GM21717 (cell line): Measurements from ENCODE around the gene ADARB2.

ENCODE experiments used
- ATAC-seq: cut with Tn5 transposase; IDR thresholded peaks from one replicate; pipeline ENCODE4 v1.9.1; 2021; ENCODE audit warnings: mild to moderate bottlenecking, moderate library complexity; ENCODE audit not compliant: unreplicated experiment

ADARB2 gene

DNA sequence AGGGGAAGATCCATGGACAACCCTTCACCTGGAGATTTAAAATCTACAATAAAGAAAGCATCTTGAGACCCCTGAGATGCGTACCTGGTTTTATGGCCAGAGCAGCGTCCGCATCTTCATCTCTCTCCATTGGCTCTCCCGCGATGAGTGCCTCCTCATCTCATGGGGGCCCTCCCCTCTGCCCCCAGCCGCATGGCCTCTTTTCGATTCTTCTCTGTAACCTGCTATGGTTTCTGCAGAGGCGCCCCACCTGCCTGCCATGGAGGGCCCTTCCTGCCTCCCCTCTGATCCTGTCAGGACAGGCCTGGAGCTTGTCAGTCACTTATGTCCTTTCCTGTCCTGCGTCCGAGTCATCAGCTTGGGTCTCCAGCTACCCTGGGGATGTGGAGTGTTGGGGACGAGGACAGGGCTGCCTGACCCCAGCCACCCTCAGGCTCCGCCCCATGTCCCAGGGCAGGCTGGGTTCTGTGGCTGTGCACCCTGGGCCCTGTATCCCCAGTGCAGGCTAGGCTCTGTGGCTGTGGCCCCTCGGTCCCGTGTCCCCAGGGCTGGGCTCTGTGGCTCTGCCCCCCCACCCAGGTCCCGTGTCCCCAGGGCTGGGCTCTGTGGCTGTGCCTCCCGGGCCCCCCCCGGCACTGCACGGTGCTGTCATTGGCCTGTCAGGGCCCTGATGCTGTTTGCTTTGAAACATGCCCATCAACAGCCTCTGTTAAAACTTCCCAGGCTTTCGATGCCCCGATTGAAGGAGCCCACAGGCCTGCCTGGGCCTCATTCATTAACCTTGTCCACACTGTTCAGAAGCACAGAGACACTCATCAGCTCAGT is 581.3 kb downstream of the ADARB2 start:
- no peak for ATAC-seq

DNA sequence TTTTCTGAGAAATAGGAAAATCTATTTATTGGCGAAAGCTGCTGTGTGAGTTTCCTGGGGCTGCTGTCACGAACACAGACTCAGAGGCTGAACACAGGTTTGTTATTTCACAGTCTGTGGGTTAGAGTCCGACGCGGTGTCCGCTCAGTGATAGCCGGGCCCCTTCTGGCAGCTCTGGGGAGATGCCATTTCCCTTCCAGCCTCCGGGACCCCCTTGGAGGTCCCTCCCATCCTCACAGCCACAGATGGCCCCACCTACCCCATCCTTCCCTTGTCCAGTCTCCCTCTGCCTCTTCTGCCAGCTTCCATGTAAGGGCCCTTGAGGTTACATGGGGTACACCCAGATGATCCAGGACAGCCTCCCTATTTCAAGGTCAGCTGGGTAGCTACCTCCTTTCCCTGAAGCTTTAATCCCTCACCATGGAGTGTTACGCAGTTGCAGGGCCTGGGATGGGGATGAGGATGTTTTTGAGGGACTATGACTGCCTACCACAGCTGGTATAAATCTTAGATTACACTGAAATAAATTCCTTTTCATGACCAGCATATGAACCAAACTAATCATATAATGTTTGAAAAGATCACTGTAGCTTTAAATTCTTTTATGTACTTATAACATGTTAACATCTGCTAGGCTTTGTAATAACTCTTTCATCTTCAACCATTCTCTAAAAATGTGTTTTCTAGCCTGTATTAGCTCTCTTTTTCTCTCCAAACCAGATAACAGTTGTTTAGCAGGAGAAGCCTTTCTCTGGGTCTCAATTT is 582.6 kb downstream of the ADARB2 start:
- ATAC-seq, result no peak

DNA sequence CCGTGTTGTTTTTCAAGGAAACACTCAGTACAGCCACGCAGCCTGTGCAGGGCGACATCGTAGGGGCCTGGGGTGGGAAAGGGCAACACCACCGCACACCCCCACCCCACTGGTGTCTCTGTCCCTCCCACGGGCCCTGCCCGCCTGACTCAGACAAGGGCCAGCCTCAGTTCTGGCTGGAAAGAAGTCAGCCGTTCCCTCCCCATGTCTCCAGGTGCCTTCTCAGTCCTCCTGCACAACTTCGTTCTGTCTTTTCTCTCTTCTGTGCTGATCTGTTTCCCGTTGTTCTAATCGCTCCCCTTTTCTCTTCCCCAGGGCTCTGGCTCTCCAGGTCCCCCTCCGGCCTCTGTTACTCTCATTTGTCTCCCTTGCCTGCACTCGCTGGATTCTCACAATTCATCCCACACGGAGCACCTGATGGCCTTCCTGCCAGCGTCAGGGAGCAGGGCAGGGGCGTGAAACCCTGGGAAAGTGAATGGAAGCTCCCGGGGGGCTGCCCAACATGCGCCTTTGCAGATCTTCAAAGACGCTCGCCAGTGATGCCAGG is 583.4 kb downstream of the ADARB2 start:
- no peak for ATAC-seq

DNA sequence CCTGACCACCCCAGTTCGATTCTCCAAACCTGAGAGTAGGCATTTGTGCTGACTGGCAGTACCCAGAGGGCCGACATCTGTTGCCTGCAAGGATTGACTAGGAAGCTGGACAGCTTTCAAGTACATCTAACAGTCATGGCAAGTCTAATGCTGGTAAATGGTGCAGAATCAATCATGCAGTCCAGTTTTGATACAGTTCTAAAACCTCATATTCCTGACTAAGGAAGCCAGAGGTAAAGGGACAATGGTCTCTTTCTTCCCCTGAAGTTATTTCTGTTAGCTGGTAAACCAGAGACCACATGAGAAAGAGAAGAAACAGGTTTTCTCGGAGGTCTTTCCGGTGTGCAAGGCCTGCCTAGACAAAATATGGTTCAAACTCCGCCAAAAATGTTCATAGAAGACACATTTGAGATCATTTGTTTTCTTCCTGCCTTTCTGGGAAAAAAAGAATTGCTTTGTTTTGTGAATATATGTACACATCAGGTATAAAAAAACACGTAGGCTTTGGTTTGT is 584.0 kb downstream of the ADARB2 start:
- ATAC-seq, result no peak

DNA sequence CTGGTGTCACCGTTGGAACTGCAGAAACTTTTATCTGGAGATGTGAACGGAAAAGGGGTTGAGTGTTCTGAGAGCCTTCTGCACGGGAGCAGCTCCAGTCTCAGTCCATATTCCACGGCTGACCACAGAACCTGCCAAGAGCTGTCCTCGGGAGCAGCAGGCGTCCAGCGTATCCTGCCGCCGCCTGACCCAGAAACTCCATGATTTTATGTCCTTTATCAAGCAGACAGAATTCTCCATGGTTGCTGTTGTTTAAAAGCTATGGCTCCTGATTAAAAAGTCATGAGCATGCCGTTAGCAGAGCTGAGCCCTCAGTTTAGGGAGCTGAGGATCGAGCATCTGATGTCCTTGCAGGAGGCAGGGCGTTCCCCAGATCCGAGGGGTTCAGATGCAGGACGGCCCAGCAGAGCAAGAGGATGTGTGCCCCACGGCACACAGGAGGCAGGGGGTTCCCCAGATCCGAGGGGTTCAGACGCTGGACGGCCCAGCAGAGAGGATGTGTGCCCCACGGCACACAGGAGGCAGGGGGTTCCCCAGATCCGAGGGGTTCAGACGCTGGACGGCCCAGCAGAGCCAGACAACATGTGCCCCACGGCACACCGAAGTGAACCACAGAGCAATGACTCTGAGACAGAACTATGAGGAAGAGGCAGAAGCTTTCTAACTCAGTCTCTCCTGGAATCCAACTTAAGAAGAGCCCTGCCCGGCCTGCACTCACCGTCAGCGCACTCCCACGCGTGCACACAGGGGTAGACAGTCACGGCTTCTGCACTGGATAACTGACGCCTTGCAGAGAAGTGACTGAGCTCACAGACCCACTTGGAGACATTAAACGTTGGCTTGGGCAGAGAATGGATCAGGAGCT is 584.7 kb downstream of the ADARB2 start:
- no peak for ATAC-seq

DNA sequence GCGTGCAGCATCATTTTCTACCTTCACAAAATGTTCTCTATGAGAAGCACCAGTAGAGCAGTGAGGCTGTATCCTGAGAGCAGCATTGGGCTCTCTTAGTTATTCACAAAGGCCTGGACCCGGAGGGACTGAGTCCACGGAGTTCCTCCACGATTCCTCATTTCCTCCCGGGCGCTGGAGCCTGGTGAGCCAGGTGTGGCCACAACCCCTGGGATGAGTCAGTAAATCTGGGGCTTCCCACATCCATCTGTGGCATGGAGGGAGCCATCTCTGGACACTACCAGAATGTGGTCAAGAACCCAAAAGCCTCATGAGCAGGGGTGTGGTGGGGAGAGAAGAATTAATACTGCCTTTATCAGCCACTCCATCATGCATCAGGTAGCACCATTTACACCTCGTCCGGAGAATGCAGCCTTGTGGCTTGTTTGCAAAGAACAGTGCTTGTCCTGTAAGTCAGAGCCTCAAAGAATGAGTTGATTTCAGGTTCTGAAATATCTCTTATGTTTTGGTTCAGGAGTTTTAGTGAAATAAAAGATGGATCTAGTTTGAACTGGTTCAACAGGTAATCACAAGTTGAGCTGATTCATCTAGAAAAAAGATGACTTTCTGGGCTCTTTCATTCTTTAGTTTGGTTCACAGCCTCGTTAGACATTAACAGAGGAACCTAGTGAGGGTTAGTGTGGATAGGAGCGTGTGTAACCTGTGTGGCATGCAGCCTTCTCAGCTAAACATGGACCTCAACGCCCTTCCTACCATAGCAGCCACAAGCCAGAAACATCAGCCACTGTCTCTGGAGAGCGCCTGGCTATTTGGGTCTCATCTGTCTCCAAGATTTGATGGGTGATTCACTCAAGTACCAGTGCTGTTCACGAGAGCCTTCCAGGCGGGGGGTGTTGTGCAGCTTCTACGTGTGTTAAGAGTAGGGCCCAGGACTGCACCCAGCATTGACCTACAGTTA is 586.0 kb downstream of the ADARB2 start:
- ATAC-seq, result no peak

- ATAC-seq, result no peak
Observed at GRCh38 chr10:1150638-1150955, 586.7 kb downstream of the ADARB2 start.

- ATAC-seq, result no peak
Observed at GRCh38 chr10:1149793-1150637, 587.3 kb downstream of the ADARB2 start.

- ATAC-seq, result no peak
Observed at GRCh38 chr10:1148855-1149605, 588.3 kb downstream of the ADARB2 start.

- no peak for ATAC-seq
Observed at GRCh38 chr10:1147810-1148209, 589.5 kb downstream of the ADARB2 start.

GRCh38 chr10:1142596-1142995 is 594.7 kb downstream of the ADARB2 start:
- ATAC-seq, result no peak

DNA sequence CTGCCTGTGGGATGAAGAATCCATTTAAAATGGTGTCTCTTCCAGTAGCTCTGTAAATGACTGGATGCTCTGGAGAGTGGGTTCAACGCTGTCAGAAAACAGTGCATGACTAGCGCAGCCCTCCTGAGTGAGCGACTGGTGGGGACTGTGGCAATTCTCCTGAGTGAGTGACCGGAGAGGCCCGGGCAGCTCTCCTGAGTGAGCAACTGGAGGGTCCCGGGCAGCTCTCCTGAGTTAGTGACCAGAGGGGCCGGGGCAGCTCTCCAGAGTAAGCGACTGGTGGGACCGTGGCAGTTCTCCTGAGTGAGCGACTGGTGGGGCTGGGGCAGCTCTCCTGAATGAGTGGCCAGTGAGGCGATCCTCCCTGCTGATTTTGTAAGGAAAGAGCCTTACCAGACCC is 595.6 kb downstream of the ADARB2 start:
- no peak for ATAC-seq

GRCh38 chr10:1141261-1141660 is 596.1 kb downstream of the ADARB2 start:
- ATAC-seq, result no peak

DNA sequence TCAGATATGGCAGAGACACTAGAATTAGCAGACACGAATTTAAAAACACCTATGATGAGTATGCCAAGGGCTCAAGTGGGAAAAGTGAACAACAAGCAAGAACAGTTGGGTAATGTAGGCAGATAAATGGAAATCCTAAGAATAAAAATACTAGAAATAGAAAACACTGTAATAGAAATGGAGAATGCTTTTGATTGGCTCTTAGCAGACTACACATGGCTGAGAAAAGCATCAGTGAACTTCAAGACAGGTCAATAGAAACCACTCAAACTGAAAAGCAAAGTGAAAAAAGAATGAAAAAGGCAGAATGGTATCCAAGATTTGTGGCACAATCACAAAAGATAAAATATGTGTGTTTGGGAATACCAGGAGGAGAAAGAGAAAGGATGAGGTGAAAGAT is 598.8 kb downstream of the ADARB2 start:
- no peak for ATAC-seq

DNA sequence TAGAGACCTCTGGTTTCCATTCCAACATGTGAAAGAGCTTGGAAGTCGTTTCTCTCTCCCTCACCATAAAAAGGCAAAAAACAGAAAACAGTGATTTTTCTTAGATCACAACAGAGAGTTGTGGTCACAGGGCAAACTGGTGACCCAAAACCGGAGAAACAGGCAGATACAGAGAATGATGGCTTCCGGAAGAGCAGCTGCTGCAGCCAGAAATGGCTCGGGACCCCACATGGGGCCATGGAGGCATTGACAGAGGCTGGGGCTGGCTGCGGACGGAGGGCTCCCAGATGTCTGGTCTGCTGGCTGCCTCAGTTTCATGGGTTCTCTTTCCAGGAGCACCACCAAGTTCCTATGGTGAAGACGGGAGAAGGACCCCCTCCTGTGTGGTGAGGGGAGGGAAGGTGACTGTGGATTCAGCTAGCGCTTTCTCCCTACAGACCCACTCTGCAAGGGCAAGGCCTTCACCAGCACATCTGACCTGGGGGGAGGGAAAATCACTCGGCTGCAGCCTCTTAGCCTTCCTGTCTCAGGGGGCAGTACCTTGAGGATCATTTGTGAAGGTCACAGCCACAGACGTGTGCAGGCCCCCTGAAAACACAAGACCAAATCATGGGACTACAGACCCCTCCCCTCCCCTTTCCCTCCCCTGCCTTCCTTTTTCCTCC is 599.7 kb downstream of the ADARB2 start:
- no peak for ATAC-seq

- ATAC-seq, result no peak
Observed at GRCh38 chr10:1136268-1136667, 601.1 kb downstream of the ADARB2 start.

DNA sequence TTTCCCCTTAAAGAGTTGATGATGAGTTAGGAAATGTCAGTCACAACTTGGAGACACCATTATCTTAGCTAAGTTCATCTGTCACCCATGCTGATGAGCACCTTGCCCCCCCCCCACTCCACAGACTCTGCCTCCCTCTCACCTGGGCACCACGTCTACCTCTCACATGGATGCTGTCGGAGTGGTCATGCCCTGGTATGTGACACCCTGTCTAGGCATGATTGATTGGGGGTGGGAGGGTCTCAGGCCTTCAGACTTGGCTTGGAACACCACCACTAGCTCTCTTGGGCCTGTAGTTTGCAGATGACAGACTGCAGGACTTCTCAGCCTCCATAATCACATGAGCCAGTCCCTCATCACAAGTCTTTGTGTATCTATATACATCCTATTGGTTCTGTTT is 603.2 kb downstream of the ADARB2 start:
- no peak for ATAC-seq
